Measurements from ENCODE around the gene MRPL2. TPM values are rescaled to one million over a fixed set of nuclear protein-coding genes. Genes with fewer than 3 reads are reported as not detected.
A peak's percentile ranks its signal among the peaks of the same experiment; 100 is the strongest.

Gene MRPL2
- total RNA-seq, 1 donor from 2014 or later: 39.7 TPM

DNA sequence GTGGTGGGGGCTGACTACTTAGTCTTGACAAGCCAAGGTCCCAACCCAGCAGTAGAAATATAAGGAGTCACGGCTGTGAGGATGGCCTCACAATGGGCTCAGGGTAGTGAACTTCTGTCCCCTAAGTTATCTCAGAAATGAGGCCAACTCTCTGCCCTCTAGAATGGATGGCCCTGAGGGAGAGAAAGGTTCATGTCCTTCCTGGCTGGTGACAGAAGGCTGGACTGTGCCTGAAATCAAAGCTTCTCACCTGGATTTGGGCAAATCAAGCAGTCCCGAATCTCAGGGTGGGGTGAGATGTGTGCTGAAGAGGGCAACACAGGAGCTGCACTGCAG, 25.1 kb downstream of the MRPL2 start:
- Mint-ChIP-seq H3K36me3 (ENCODE audit: low read depth, unreplicated experiment) (peaks cover 38% of the 10 kb centered on the region), H3K27ac (ENCODE audit: unreplicated experiment) (no peak overlapping the region), H3K27me3 (ENCODE audit: unreplicated experiment) (no peaks in the 10 kb centered on the region), H3K4me3 (ENCODE audit: unreplicated experiment) (no peak overlapping the region), H3K9me3 (ENCODE audit: unreplicated experiment) (no peaks in the 10 kb centered on the region), H3K4me1 (ENCODE audit: unreplicated experiment) (no peaks in the 10 kb centered on the region)
- DNase-seq (ENCODE audit: low spot score): no peak
- TF ChIP-seq, protein P1, sequence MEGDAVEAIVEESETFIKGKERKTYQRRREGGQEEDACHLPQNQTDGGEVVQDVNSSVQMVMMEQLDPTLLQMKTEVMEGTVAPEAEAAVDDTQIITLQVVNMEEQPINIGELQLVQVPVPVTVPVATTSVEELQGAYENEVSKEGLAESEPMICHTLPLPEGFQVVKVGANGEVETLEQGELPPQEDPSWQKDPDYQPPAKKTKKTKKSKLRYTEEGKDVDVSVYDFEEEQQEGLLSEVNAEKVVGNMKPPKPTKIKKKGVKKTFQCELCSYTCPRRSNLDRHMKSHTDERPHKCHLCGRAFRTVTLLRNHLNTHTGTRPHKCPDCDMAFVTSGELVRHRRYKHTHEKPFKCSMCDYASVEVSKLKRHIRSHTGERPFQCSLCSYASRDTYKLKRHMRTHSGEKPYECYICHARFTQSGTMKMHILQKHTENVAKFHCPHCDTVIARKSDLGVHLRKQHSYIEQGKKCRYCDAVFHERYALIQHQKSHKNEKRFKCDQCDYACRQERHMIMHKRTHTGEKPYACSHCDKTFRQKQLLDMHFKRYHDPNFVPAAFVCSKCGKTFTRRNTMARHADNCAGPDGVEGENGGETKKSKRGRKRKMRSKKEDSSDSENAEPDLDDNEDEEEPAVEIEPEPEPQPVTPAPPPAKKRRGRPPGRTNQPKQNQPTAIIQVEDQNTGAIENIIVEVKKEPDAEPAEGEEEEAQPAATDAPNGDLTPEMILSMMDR (IDR thresholded peaks at IDR 0.05; ENCODE audit: unreplicated experiment): no peak

DNA sequence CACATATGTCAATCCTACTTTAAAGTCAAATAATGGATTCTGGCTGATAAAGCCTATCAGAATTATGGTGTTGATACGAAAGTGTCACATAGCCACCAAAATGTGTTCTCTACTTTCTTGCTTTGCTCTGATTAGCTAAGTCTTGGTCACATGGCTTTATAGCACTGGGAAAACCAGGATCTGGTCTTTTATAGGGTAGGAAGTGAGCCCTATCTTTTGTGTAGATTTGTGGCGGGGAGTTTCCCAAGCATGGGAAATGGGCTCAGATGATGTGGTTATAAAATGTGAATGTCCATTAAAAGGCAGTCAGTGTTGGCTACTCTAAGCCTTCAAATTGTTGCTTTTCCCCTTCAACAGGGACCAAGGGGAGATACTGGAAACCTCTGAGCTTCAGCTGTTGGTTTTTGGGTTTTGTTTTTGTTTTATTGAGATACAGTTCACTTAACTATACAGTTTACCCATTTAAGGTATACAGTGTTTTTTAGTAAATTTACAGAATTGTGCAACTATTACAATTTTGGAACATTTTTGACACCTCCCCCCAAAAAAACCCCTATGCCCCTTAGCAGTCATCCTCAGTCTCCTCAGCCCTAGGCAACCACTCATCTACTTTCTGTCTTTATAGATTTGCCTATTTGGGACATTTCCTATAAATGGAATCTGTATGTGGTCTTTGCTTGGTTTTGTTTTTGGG, 25.6 kb downstream of the MRPL2 start:
- no peaks in the 10 kb centered on the region for H3K9me3 Mint-ChIP-seq (ENCODE audit: unreplicated experiment)
- no peak for DNase-seq (ENCODE audit: low spot score)
- H3K36me3 Mint-ChIP-seq (ENCODE audit: low read depth, unreplicated experiment): peaks cover 37% of the 10 kb centered on the region
- H3K27ac Mint-ChIP-seq (ENCODE audit: unreplicated experiment): peak overlapping the region; percentile 16
- TF ChIP-seq, protein P1 (IDR thresholded peaks at IDR 0.05; ENCODE audit: unreplicated experiment): no peak
- no peaks in the 10 kb centered on the region for H3K4me1 Mint-ChIP-seq (ENCODE audit: unreplicated experiment)
- H3K4me3 Mint-ChIP-seq (ENCODE audit: unreplicated experiment): peak overlapping the region; percentile 53
- no peaks in the 10 kb centered on the region for H3K27me3 Mint-ChIP-seq (ENCODE audit: unreplicated experiment)

DNA sequence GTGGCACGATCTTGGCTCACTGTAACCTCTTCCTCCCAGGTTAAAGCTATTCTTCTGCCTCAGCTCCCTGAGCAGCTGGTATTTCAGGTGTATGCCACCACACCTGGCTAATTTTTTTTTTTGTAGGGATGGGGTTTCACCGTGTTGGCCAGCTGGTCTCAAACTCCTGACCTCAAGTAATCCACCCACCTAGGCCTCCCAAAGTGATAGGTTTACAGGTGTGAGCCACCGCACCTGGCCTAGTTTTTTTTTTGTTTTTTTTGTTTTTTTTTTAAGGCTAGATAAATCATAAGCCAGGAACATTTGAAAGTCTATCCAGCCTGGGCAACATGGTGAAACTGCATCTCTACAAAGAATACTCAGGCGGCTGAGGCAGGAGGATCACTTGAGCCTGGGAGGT, 26.9 kb downstream of the MRPL2 start:
- TF ChIP-seq, protein P1 (IDR thresholded peaks at IDR 0.05; ENCODE audit: unreplicated experiment): no peak
- Mint-ChIP-seq H3K27ac (ENCODE audit: unreplicated experiment) (no peak overlapping the region), H3K4me3 (ENCODE audit: unreplicated experiment) (no peak overlapping the region), H3K9me3 (ENCODE audit: unreplicated experiment) (no peaks in the 10 kb centered on the region), H3K27me3 (ENCODE audit: unreplicated experiment) (no peaks in the 10 kb centered on the region), H3K36me3 (ENCODE audit: low read depth, unreplicated experiment) (peaks cover 34% of the 10 kb centered on the region), H3K4me1 (ENCODE audit: unreplicated experiment) (no peaks in the 10 kb centered on the region)
- DNase-seq (ENCODE audit: low spot score): no peak

DNA sequence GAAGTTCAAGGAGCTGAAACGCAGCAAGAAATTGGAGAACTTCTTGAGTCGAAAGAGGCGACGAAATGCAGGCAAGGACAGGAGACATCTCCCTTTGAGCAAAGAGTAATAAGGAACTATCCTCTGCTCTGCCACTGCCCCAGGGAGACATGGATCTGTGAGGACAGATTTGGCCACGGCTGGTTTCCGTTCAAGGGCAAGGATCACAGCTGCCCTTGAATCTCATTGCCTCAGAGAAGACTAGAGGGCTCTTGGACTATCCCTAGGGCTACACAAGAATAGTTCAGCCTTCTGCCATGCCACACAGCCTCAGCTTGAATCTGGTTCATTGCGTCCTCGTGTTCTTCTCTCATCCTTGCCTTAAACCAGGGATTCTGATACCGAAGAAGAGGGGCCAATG, 30.1 kb downstream of the MRPL2 start:
- H3K4me3 Mint-ChIP-seq (ENCODE audit: unreplicated experiment): no peak overlapping the region
- H3K27ac Mint-ChIP-seq (ENCODE audit: unreplicated experiment): no peak overlapping the region
- peaks cover 46% of the 10 kb centered on the region for H3K36me3 Mint-ChIP-seq (ENCODE audit: low read depth, unreplicated experiment)
- TF ChIP-seq, protein P1 (IDR thresholded peaks at IDR 0.05; ENCODE audit: unreplicated experiment): no peak
- peaks cover under 1% of the 10 kb centered on the region for H3K4me1 Mint-ChIP-seq (ENCODE audit: unreplicated experiment)
- no peaks in the 10 kb centered on the region for H3K9me3 Mint-ChIP-seq (ENCODE audit: unreplicated experiment)
- peaks cover 2% of the 10 kb centered on the region for H3K27me3 Mint-ChIP-seq (ENCODE audit: unreplicated experiment)
- no peak for DNase-seq (ENCODE audit: low spot score)

DNA sequence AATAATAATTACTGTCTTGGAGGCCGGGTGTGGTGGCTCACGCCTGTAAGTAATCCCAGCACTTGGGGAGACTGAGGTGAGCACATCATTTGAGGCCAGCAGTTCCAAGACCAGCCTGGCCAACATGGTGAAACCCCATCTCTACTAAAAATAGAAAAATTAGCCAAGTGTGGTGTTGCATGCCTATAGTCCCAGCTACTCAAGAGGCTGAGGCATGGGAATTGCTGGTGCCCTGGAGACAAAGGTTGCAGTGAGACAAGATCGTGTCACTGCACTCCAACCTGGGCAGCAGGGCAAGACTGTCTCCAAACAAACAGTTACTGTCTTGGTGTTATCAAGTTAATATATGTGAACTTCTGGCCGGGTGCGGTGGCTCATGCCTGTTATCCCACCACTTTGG, 32.9 kb downstream of the MRPL2 start:
- Mint-ChIP-seq H3K27ac (ENCODE audit: unreplicated experiment) (no peak overlapping the region), H3K4me1 (ENCODE audit: unreplicated experiment) (peaks cover 9% of the 10 kb centered on the region), H3K9me3 (ENCODE audit: unreplicated experiment) (no peaks in the 10 kb centered on the region), H3K36me3 (ENCODE audit: low read depth, unreplicated experiment) (peaks cover 42% of the 10 kb centered on the region), H3K27me3 (ENCODE audit: unreplicated experiment) (peaks cover 6% of the 10 kb centered on the region), H3K4me3 (ENCODE audit: unreplicated experiment) (peak overlapping the region; percentile 62)
- TF ChIP-seq, protein P1 (IDR thresholded peaks at IDR 0.05; ENCODE audit: unreplicated experiment): no peak
- no peak for DNase-seq (ENCODE audit: low spot score)

Data from endothelial cell (in vitro differentiated cells).